H9 (cell line): ENCODE measurements around the gene IDI2. TPM values are rescaled to one million over a fixed set of nuclear protein-coding genes. Genes with fewer than 3 reads are reported as not detected.
A peak's percentile ranks its signal among the peaks of the same experiment; 100 is the strongest.

Experiments
- DNase-seq: peaks from one replicate; pipeline ENCODE4 v3.0.0-alpha.2; 2017
- H2AFZ ChIP-seq: one replicate; pipeline ENCODE4 v1.6.1; 2013; ENCODE audit warnings: mild to moderate bottlenecking, low read length, control low read depth, moderate library complexity
- H2AK5ac ChIP-seq: 2 replicates; pipeline ENCODE4 v1.6.1; 2013; ENCODE audit warnings: low read length, control low read depth, mixed read lengths; ENCODE audit not compliant: insufficient read length
- H2BK120ac ChIP-seq: one replicate; pipeline ENCODE4 v1.6.1; 2013; ENCODE audit warnings: low read depth, mild to moderate bottlenecking, low read length, control low read depth, inconsistent platforms; ENCODE audit not compliant: poor library complexity, severe bottlenecking
- H2BK12ac ChIP-seq: 2 replicates; pipeline ENCODE4 v1.6.1; 2013; ENCODE audit warnings: low read length, control low read depth, mixed read lengths, low read depth; ENCODE audit not compliant: insufficient read length
- H2BK15ac ChIP-seq: 2 replicates; pipeline ENCODE4 v1.6.1; 2013; ENCODE audit warnings: low read depth, low read length, control low read depth
- H2BK20ac ChIP-seq: one replicate; pipeline ENCODE4 v1.6.1; 2013; ENCODE audit warnings: low read depth, mild to moderate bottlenecking, low read length, control low read depth, inconsistent platforms; ENCODE audit not compliant: poor library complexity, severe bottlenecking
- H2BK5ac ChIP-seq: 2 replicates; pipeline ENCODE4 v1.6.1; 2013; ENCODE audit warnings: low read length, control low read depth, mixed read lengths; ENCODE audit not compliant: insufficient read length
- H3K14ac ChIP-seq: 2 replicates; pipeline ENCODE4 v1.6.1; 2013; ENCODE audit warnings: low read length, control low read depth; ENCODE audit not compliant: insufficient read depth
- H3K18ac ChIP-seq: 2 replicates; pipeline ENCODE4 v1.6.1; 2013; ENCODE audit warnings: low read depth, mild to moderate bottlenecking, mixed read lengths, low read length, control low read depth; ENCODE audit not compliant: insufficient read length
- H3K23ac ChIP-seq: 2 replicates; pipeline ENCODE4 v1.6.1; 2013; ENCODE audit warnings: low read length, control low read depth, mixed read lengths, low read depth; ENCODE audit not compliant: insufficient read length
- H3K23me2 ChIP-seq: 2 replicates; pipeline ENCODE4 v1.6.1; 2013; ENCODE audit warnings: low read depth, mild to moderate bottlenecking, mixed read lengths, low read length, control low read depth; ENCODE audit not compliant: insufficient read length, poor library complexity, severe bottlenecking
- H3K27ac ChIP-seq: 2 replicates; pipeline ENCODE4 v1.5.1; 2013; ENCODE audit warnings: low read length, control low read depth, mixed read lengths, low read depth; ENCODE audit not compliant: insufficient read length
- H3K27me3 ChIP-seq: 2 replicates; pipeline ENCODE4 v1.6.1; 2013; ENCODE audit warnings: low read length, control low read depth, inconsistent platforms; ENCODE audit not compliant: insufficient read depth
- H3K4ac ChIP-seq: 2 replicates; pipeline ENCODE4 v1.6.1; 2013; ENCODE audit warnings: low read depth, mild to moderate bottlenecking, control low read depth, inconsistent platforms, low read length, moderate library complexity
- H3K4me1 ChIP-seq: 2 replicates; pipeline ENCODE4 v1.6.1; 2013; ENCODE audit warnings: low read length, control low read depth, inconsistent platforms; ENCODE audit not compliant: insufficient read depth
- H3K4me2 ChIP-seq: 2 replicates; pipeline ENCODE4 v1.6.1; 2013; ENCODE audit warnings: low read length, control low read depth, mixed read lengths; ENCODE audit not compliant: insufficient read length, insufficient read depth
- H3K56ac ChIP-seq: 2 replicates; pipeline ENCODE4 v1.6.1; 2013; ENCODE audit warnings: low read depth, mild to moderate bottlenecking, mixed read lengths, low read length, control low read depth; ENCODE audit not compliant: insufficient read length
- H3K79me1 ChIP-seq: 2 replicates; pipeline ENCODE4 v1.6.1; 2013; ENCODE audit warnings: low read depth, mild to moderate bottlenecking, moderate library complexity, low read length, control low read depth, inconsistent platforms; ENCODE audit not compliant: insufficient read depth, poor library complexity, severe bottlenecking
- H3K79me2 ChIP-seq: 2 replicates; pipeline ENCODE4 v1.6.1; 2013; ENCODE audit warnings: low read length, control low read depth, inconsistent platforms; ENCODE audit not compliant: insufficient read depth
- H3K9ac ChIP-seq: 2 replicates; pipeline ENCODE4 v1.6.1; 2013; ENCODE audit warnings: low read length, control low read depth, mixed read lengths; ENCODE audit not compliant: insufficient read length; ENCODE audit errors: extremely low read depth
- H3K9me3 ChIP-seq: one replicate; pipeline ENCODE4 v1.6.1; 2013; ENCODE audit warnings: low read depth, low read length, inconsistent platforms; ENCODE audit not compliant: control insufficient read depth
- H3T11ph ChIP-seq: one replicate; pipeline ENCODE4 v1.6.1; 2013; ENCODE audit warnings: mild to moderate bottlenecking, low read length, control low read depth, inconsistent platforms
- H4K20me1 ChIP-seq: one replicate; pipeline ENCODE4 v1.6.1; 2013; ENCODE audit not compliant: control insufficient read depth, insufficient read length, insufficient read depth
- H4K5ac ChIP-seq: 2 replicates; pipeline ENCODE4 v1.6.1; 2013; ENCODE audit warnings: low read depth, mild to moderate bottlenecking, mixed read lengths, low read length, control low read depth; ENCODE audit not compliant: insufficient read length
- H4K8ac ChIP-seq: replicated peaks from 2 replicates; pipeline ENCODE4 v1.6.1; 2013; ENCODE audit warnings: low read length, control low read depth, mixed read lengths, low read depth; ENCODE audit not compliant: insufficient read length
- H4K91ac ChIP-seq: 2 replicates; pipeline ENCODE4 v1.6.1; 2013; ENCODE audit warnings: low read depth, mild to moderate bottlenecking, moderate library complexity, mixed read lengths, low read length, control low read depth; ENCODE audit not compliant: insufficient read length
- H3K27ac Mint-ChIP-seq, 3 experiments: 2 replicates in 2 of 3; 3 replicates in 1 of 3; pipeline ENCODE4 v1.8.0; 2020 to 2021; ENCODE audit warnings: mixed read lengths in 3 of 3, mild to moderate bottlenecking in 1 of 3, moderate library complexity in 1 of 3
- H3K27me3 Mint-ChIP-seq: 2 replicates; pipeline ENCODE4 v1.8.0; 2021; ENCODE audit warnings: low read depth, mild to moderate bottlenecking, moderate library complexity, mixed read lengths
- H3K36me3 Mint-ChIP-seq, 3 experiments: 2 replicates in 2 of 3; 3 replicates in 1 of 3; pipeline ENCODE4 v1.8.0; 2020 to 2021; ENCODE audit warnings: low read depth in 3 of 3, mixed read lengths in 3 of 3; ENCODE audit not compliant: insufficient read depth in 1 of 3
- H3K4me1 Mint-ChIP-seq, 2 experiments: 2 replicates each; pipeline ENCODE4 v1.8.0; 2020; ENCODE audit warnings: mixed read lengths in 2 of 2
- H3K4me3 Mint-ChIP-seq, 2 experiments: 2 replicates in 1 of 2; 3 replicates in 1 of 2; pipeline ENCODE4 v1.8.0; 2020 to 2021; ENCODE audit warnings: mild to moderate bottlenecking in 2 of 2, mixed read lengths in 2 of 2, moderate library complexity in 1 of 2
- H3K9me3 Mint-ChIP-seq, 2 experiments: 2 replicates in 1 of 2; 3 replicates in 1 of 2; pipeline ENCODE4 v1.8.0; 2020; ENCODE audit warnings: mild to moderate bottlenecking in 2 of 2, mixed read lengths in 2 of 2, moderate library complexity in 1 of 2
- WGBS: extraction: QIAGEN DNeasy Blood & Tissue Kit; methylation state at CpG from one replicate; pipeline ENCODE4 v1.1.7; 2013; ENCODE audit warnings: missing lambda C conversion rate, low lambda C conversion rate, mixed read lengths; ENCODE audit not compliant: insufficient read length; ENCODE audit errors: extremely low coverage; 5-methylcytosine and 5-hydroxymethylcytosine counted together
- total RNA-seq: library from RNA; stranded (reverse); gene quantifications from 2 replicates; pipeline ENCODE4 v1.2.1, GENCODE V29; 2021
- TF ChIP-seq, protein P1 (sequence below): fragments of 200-600 bp; sonication (generic); conservative IDR thresholded peaks from 3 replicates; pipeline ENCODE4 v1.8.0; 2021; ENCODE audit warnings: antibody characterized with exemption, mild to moderate bottlenecking

IDI2 gene
- total RNA-seq, 1 experiment from 2014 or later, result not detected

DNA sequence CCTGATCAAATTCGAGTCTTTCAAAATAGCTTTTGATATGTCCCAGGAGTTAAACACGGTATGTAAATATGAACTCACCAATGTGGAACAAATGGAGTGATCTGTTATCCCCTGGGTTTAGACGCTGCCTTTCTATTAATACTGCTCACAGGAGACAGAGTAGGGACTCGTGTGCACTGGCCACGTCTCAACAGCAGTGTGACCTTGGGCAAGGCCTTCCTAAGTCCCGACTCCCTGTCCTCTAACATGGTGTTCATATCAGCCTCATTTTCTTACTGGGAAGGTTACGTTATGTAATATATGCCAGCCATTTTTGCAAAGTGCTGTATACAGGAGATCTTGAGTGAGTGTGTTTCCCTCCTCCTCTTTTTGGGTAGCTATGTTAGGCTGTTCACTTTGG, 32.4 kb upstream of the IDI2 start:
- H3K9ac ChIP-seq, result peak overlapping the region; percentile 4
- peaks cover 18 to 23% of the 10 kb centered on the region in 2 experiments for H3K4me1 Mint-ChIP-seq

More for the DNA sequence above, 32.4 kb upstream of the IDI2 start:
- no peak overlapping the region for H2BK20ac ChIP-seq
- no peak overlapping the region for H3K27ac ChIP-seq
- Mint-ChIP-seq H3K9me3 (no peaks in the 10 kb centered on the region; a peak in 1 of 5 replicates), H3K27me3 (no peaks in the 10 kb centered on the region), H3K4me3 (peak overlapping the region; percentile 97 to 99), H3K36me3 (peaks cover 7 to 21% (median 16%) of the 10 kb centered on the region in 3 experiments), H3K27ac (peak overlapping the region in 1 of 3 experiments; percentile 66; a peak in 2 of 7 replicates)
- H3K27me3 ChIP-seq, result no peaks in the 10 kb centered on the region
- H3T11ph ChIP-seq, result no peak overlapping the region
- H2AFZ ChIP-seq, result no peak overlapping the region
- TF ChIP-seq, protein P1, sequence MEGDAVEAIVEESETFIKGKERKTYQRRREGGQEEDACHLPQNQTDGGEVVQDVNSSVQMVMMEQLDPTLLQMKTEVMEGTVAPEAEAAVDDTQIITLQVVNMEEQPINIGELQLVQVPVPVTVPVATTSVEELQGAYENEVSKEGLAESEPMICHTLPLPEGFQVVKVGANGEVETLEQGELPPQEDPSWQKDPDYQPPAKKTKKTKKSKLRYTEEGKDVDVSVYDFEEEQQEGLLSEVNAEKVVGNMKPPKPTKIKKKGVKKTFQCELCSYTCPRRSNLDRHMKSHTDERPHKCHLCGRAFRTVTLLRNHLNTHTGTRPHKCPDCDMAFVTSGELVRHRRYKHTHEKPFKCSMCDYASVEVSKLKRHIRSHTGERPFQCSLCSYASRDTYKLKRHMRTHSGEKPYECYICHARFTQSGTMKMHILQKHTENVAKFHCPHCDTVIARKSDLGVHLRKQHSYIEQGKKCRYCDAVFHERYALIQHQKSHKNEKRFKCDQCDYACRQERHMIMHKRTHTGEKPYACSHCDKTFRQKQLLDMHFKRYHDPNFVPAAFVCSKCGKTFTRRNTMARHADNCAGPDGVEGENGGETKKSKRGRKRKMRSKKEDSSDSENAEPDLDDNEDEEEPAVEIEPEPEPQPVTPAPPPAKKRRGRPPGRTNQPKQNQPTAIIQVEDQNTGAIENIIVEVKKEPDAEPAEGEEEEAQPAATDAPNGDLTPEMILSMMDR, result no peak
- peaks cover 11% of the 10 kb centered on the region for H3K79me1 ChIP-seq
- H3K14ac ChIP-seq, result no peak overlapping the region
- H2BK12ac ChIP-seq, result no peak overlapping the region
- H3K18ac ChIP-seq, result no peak overlapping the region
- no peak overlapping the region for H4K5ac ChIP-seq
- H3K4ac ChIP-seq, result no peak overlapping the region
- no peak overlapping the region for H2BK15ac ChIP-seq
- no peak overlapping the region for H2AK5ac ChIP-seq
- no peak for DNase-seq
- no peak overlapping the region for H3K56ac ChIP-seq
- H4K20me1 ChIP-seq, result no peaks in the 10 kb centered on the region
- no peak overlapping the region for H3K4me2 ChIP-seq
- no peak overlapping the region for H2BK120ac ChIP-seq
- H4K91ac ChIP-seq, result no peak overlapping the region
- H3K23me2 ChIP-seq, result no peaks in the 10 kb centered on the region
- H2BK5ac ChIP-seq, result no peak overlapping the region
- no peak overlapping the region for H3K23ac ChIP-seq
- H3K79me2 ChIP-seq, result peaks cover 22% of the 10 kb centered on the region; the same call in 1 of the 2 replicates
- no peaks in the 10 kb centered on the region for H3K9me3 ChIP-seq
- H4K8ac ChIP-seq, result no peak overlapping the region
- H3K4me1 ChIP-seq, result no peaks in the 10 kb centered on the region
- WGBS, result no CpG with 5 or more reads among the region's 7 CpGs
